Heart left ventricle (tissue), 13 donors: Measurements from ENCODE around the gene LAPTM5.

Experiments used
- POLR2A ChIP-seq, 2 donors: fragments of 450-650 bp; IDR thresholded peaks; one replicate each; pipeline ENCODE4 v1.6.1; 2017; ENCODE audit warnings: antibody characterized with exemption in 2 of 2, mild to moderate bottlenecking in 2 of 2, moderate library complexity in 2 of 2
- TF ChIP-seq, protein P1 (sequence below), 12 donors: fragments of 200-600 bp; sonication (generic) in 4 of 12; IDR thresholded peaks; one replicate each; pipeline versions ENCODE4 v1.5.0 to v1.8.0; 2018 to 2022; ENCODE audit warnings: antibody characterized with exemption in 12 of 12, mild to moderate bottlenecking in 5 of 12
- donor health status: ischemic (EF 13 %, LVEDD 7.1; RV severe dilation, severe dysfunction).
- donor health status: DM: no; HTN: yes; CAD: no.
- donor health status: DM: no; HTN: no; CAD: no.
- donor health status: ischemic (EF 25% LVEDD 6.9; RV normal size, moderate dysfunction).
- donor health status: ischemic (EF 25% LVEDD 5.7; RV mildly dilated, moderate dysfunction).
- donor health status: ischemic (EF 35%, LVEDD 5.7; RV mildly dilated, moderate dysfunction).
- donor health status: nonischemic (EF 11% LVEDD 7.7; RV severe dilation, severe dysfunction).
- donor health status: DM: yes; HTN: yes; CAD: no.
- donor health status: PGD.
- donor health status: ischemic (EF 29% LVEDD 5.4; RV normal size, mild dysfunction).
- donor health status: nonischemic (EF 23%, LVEDD 6.1; RV moderate dilation, normal function).

DNA sequence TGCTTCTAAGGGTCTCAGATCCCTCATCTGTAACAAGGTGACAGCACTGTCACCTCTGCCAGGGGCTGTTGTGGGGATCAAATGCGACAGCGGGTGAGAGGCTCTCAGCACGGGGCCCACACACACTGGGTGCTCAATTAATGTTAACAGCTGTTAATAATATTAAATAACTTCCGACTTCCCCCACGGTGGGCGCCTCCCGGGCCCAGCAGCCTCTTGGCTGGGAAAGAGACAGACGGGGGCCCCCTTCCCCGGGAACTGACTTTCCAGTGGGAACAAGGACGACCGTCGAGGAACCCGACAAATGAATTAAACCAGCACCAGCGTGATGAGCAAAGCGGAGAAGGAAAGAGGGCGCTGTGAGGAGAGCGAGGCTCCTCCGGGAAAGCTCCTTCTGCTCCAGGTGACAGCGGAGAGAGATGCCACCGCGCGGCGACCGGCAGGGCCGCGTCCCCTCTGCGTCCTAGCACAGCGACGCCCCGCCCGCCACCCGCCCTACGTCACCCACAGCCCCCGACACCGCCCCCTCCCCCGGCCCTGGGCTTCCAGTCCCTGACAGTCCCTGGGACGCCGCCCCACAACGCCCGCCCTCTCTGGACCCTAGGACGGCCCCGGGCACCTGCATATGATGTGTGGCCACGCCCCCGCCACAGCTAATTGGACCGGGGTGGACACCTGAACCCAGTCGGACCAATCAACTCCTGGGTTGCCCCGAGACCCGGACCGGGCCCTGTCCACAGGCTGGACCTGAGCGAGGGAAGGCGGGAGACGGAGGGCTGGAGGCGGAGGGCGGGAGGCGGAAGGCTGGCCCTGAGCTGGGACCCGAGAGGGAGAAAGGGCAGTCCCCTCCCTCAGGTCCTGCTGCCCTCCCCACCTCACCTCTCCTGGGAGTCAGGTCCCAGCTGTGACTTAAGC, 72.4 kb downstream of the LAPTM5 start:
- TF ChIP-seq, protein P1, sequence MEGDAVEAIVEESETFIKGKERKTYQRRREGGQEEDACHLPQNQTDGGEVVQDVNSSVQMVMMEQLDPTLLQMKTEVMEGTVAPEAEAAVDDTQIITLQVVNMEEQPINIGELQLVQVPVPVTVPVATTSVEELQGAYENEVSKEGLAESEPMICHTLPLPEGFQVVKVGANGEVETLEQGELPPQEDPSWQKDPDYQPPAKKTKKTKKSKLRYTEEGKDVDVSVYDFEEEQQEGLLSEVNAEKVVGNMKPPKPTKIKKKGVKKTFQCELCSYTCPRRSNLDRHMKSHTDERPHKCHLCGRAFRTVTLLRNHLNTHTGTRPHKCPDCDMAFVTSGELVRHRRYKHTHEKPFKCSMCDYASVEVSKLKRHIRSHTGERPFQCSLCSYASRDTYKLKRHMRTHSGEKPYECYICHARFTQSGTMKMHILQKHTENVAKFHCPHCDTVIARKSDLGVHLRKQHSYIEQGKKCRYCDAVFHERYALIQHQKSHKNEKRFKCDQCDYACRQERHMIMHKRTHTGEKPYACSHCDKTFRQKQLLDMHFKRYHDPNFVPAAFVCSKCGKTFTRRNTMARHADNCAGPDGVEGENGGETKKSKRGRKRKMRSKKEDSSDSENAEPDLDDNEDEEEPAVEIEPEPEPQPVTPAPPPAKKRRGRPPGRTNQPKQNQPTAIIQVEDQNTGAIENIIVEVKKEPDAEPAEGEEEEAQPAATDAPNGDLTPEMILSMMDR (IDR thresholded peaks at IDR 0.05) = peak in 3 of 12 donors; percentile 9 to 21 (median 13)
- no peak for TF ChIP-seq POLR2A (IDR thresholded peaks at IDR 0.05)
